GM23248 (cell line): ENCODE measurements around the gene DDA1. TPM values are rescaled to one million over a fixed set of nuclear protein-coding genes. Genes with fewer than 3 reads are reported as not detected.

ENCODE experiments used
- DNase-seq: peaks from one replicate; pipeline ENCODE4 v3.0.0-alpha.2; 2015
- H2AFZ ChIP-seq: fragments of 200-600 bp; sonication (generic); 2 replicates; pipeline ENCODE4 v1.6.1; 2016; ENCODE audit warnings: antibody characterized with exemption
- H3F3A ChIP-seq: fragments of 200-600 bp; sonication (generic); 2 replicates; pipeline ENCODE4 v1.6.1; 2016; ENCODE audit warnings: mild to moderate bottlenecking, antibody characterized with exemption, mixed run types; ENCODE audit not compliant: insufficient read depth
- H3K27ac ChIP-seq: fragments of 200-600 bp; sonication (generic); 2 replicates; pipeline ENCODE4 v1.5.1; 2016; ENCODE audit warnings: mild to moderate bottlenecking
- H3K27me3 ChIP-seq: fragments of 200-600 bp; sonication (generic); replicated peaks from 2 replicates; pipeline ENCODE4 v1.6.1; 2016; ENCODE audit warnings: mild to moderate bottlenecking; ENCODE audit not compliant: insufficient read depth
- H3K36me3 ChIP-seq: fragments of 200-600 bp; sonication (generic); 2 replicates; pipeline ENCODE4 v1.6.1; 2016; ENCODE audit warnings: low read depth, mild to moderate bottlenecking
- H3K4me1 ChIP-seq: fragments of 200-600 bp; sonication (generic); 2 replicates; pipeline ENCODE4 v1.6.1; 2016; ENCODE audit warnings: mild to moderate bottlenecking; ENCODE audit not compliant: insufficient read depth
- H3K4me2 ChIP-seq: fragments of 200-600 bp; sonication (generic); one replicate; pipeline ENCODE4 v1.6.1; 2016; ENCODE audit warnings: mild to moderate bottlenecking; ENCODE audit not compliant: unreplicated experiment
- H3K4me3 ChIP-seq: fragments of 200-600 bp; sonication (generic); 2 replicates; pipeline ENCODE4 v1.5.1; 2016; ENCODE audit warnings: mild to moderate bottlenecking
- H3K79me2 ChIP-seq: fragments of 200-600 bp; sonication (generic); 2 replicates; pipeline ENCODE4 v1.6.1; 2016; ENCODE audit warnings: mild to moderate bottlenecking; ENCODE audit not compliant: insufficient read depth
- H3K9ac ChIP-seq: fragments of 200-600 bp; sonication (generic); 2 replicates; pipeline ENCODE4 v1.6.1; 2016; ENCODE audit warnings: mild to moderate bottlenecking
- H3K9me2 ChIP-seq: fragments of 200-600 bp; sonication (generic); 2 replicates; pipeline ENCODE4 v1.6.1; 2016; ENCODE audit warnings: mixed run types, mild to moderate bottlenecking, moderate library complexity; ENCODE audit not compliant: insufficient read depth
- H3K9me3 ChIP-seq: fragments of 200-600 bp; sonication (generic); one replicate; pipeline ENCODE4 v1.6.1; 2017; ENCODE audit warnings: low read depth
- H4K20me1 ChIP-seq: fragments of 200-600 bp; sonication (generic); 2 replicates; pipeline ENCODE4 v1.6.0; 2016; ENCODE audit not compliant: insufficient read depth
- EZH2 ChIP-seq: fragments of 200-600 bp; sonication (generic); IDR thresholded peaks from 2 replicates; pipeline ENCODE4 v1.6.1; 2018; ENCODE audit warnings: antibody characterized with exemption, mild to moderate bottlenecking; ENCODE audit not compliant: insufficient read depth, poor library complexity, severe bottlenecking
- EZH2phosphoT487 ChIP-seq: fragments of 200-600 bp; sonication (generic); IDR thresholded peaks from 2 replicates; pipeline ENCODE4 v1.6.1; 2018; ENCODE audit warnings: antibody characterized with exemption, moderate library complexity, mild to moderate bottlenecking, low read depth; ENCODE audit not compliant: insufficient read depth
- WGBS, 2 experiments: methylation state at CpG; one replicate each; pipeline ENCODE4 v1.1.6; 2015 to 2017; ENCODE audit warnings: low lambda C conversion rate in 2 of 2, low coverage in 1 of 2; ENCODE audit errors: missing lambda C conversion rate in 2 of 2; 5-methylcytosine and 5-hydroxymethylcytosine counted together
- in situ Hi-C: fragments of 300-500 bp; cut with MboI; formaldehyde crosslinking; loops from 2 replicates; pipeline ENCODE4 v1.15.0; 2020
- polyA plus RNA-seq: library from polyadenylated mRNA; unstranded; fragments of >200 nt; fragmentation: Nextera tagmentation; extraction: Ambion mirVana; gene quantifications from 2 replicates; pipeline ENCODE4 v1.2.1, GENCODE V29; 2016
- total RNA-seq: library from RNA; depleted of rRNA; stranded (reverse); fragments of >200 nt; shearing (Covaris generic); gene quantifications from 2 replicates; pipeline ENCODE4 v1.2.3, GENCODE V29; 2014

DDA1 gene
- total and polyA plus RNA-seq, 2 experiments from 2014 or later: 10.9 to 87.8 TPM

- H3K79me2 ChIP-seq: no peaks in the 10 kb centered on the region
- H2AFZ ChIP-seq: no peak overlapping the region
- peak; percentile 53 for DNase-seq
- TF ChIP-seq EZH2: no peak
- TF ChIP-seq EZH2phosphoT487: no peak
- no peaks in the 10 kb centered on the region for H4K20me1 ChIP-seq
- H3K9me2 ChIP-seq: no peaks in the 10 kb centered on the region
- no peaks in the 10 kb centered on the region for H3K27me3 ChIP-seq
- no peak overlapping the region for H3K27ac ChIP-seq
- peaks cover 6% of the 10 kb centered on the region; the same call in 1 of the 2 replicates for H3F3A ChIP-seq
- H3K4me1 ChIP-seq: no peaks in the 10 kb centered on the region
- H3K4me3 ChIP-seq: no peak overlapping the region
- WGBS, 2 experiments: 77 to 80% methylated on average over 4 of the region's 4 CpGs
- no peaks in the 10 kb centered on the region for H3K36me3 ChIP-seq
- H3K4me2 ChIP-seq: no peak overlapping the region
- in situ Hi-C loops: no loop called here
- no peaks in the 10 kb centered on the region for H3K9me3 ChIP-seq
- H3K9ac ChIP-seq: no peak overlapping the region
Observed at GRCh38 chr19:17296273-17296672, 13.1 kb upstream of the DDA1 start.

- Histone ChIP-seq H2AFZ (no peak overlapping the region), H3F3A (peaks cover 6% of the 10 kb centered on the region; the same call in 1 of the 2 replicates), H3K27ac (no peak overlapping the region), H3K9me3 (no peaks in the 10 kb centered on the region), H3K4me1 (no peaks in the 10 kb centered on the region), H3K27me3 (no peaks in the 10 kb centered on the region), H3K4me2 (no peak overlapping the region), H3K36me3 (no peaks in the 10 kb centered on the region), H3K9ac (no peak overlapping the region), H3K4me3 (no peak overlapping the region), H4K20me1 (no peaks in the 10 kb centered on the region), H3K9me2 (no peaks in the 10 kb centered on the region), H3K79me2 (no peaks in the 10 kb centered on the region)
- WGBS, 2 experiments: 81% methylated on average over 6 of the region's 6 CpGs
- no peak for TF ChIP-seq EZH2
- TF ChIP-seq EZH2phosphoT487: no peak
- DNase-seq: no peak
- in situ Hi-C loops: no loop called here
Observed at GRCh38 chr19:17296976-17297375, 12.4 kb upstream of the DDA1 start.

- H3K4me1 ChIP-seq: peaks cover 15% of the 10 kb centered on the region; the same call in 1 of the 2 replicates
- no peak for DNase-seq
- WGBS, 2 experiments: 93 to 94% methylated on average over 45 to 51 of the region's 51 CpGs
- no peaks in the 10 kb centered on the region for H4K20me1 ChIP-seq
- no peak overlapping the region for H2AFZ ChIP-seq
- H3K9me2 ChIP-seq: no peaks in the 10 kb centered on the region
- no peak overlapping the region for H3K27ac ChIP-seq
- no peaks in the 10 kb centered on the region for H3K27me3 ChIP-seq
- no peaks in the 10 kb centered on the region for H3K36me3 ChIP-seq
- H3K4me2 ChIP-seq: no peak overlapping the region
- no peak overlapping the region for H3K9ac ChIP-seq
- peaks cover 19% of the 10 kb centered on the region for H3F3A ChIP-seq
- no peak overlapping the region for H3K4me3 ChIP-seq
- no peaks in the 10 kb centered on the region for H3K9me3 ChIP-seq
- in situ Hi-C loops: loop anchor here (10.0 kb wide), 1 partner anchor 84 kb away; no protein-coding TSS in a partner anchor
- no peaks in the 10 kb centered on the region for H3K79me2 ChIP-seq
- TF ChIP-seq EZH2phosphoT487: no peak
- TF ChIP-seq EZH2: no peak
Observed at GRCh38 chr19:17300992-17301619, 8.3 kb upstream of the DDA1 start.

GRCh38 chr19:17302391-17303166, 6.8 kb upstream of the DDA1 start:
- no peaks in the 10 kb centered on the region for H4K20me1 ChIP-seq
- peak overlapping the region; percentile 77 for H3K4me3 ChIP-seq
- no peaks in the 10 kb centered on the region for H3K9me3 ChIP-seq
- peaks cover 11% of the 10 kb centered on the region for H3K79me2 ChIP-seq
- peaks cover 18% of the 10 kb centered on the region for H3F3A ChIP-seq
- H2AFZ ChIP-seq: peak overlapping the region; percentile 84
- H3K9me2 ChIP-seq: no peaks in the 10 kb centered on the region
- WGBS, 2 experiments: 16 to 18% methylated on average over 18 to 27 of the region's 29 CpGs
- no peaks in the 10 kb centered on the region for H3K27me3 ChIP-seq
- peak overlapping the region; percentile 63 for H3K4me2 ChIP-seq
- TF ChIP-seq EZH2phosphoT487 (no peak), EZH2 (no peak)
- no peak for DNase-seq
- H3K36me3 ChIP-seq: no peaks in the 10 kb centered on the region
- H3K27ac ChIP-seq: no peak overlapping the region
- in situ Hi-C loops: loop anchor here (10.0 kb wide), 1 partner anchor 82 kb away; no protein-coding TSS in a partner anchor
- peak overlapping the region; percentile 66 for H3K9ac ChIP-seq
- H3K4me1 ChIP-seq: peaks cover 22% of the 10 kb centered on the region
